HCT116 (cell line): ENCODE results near the gene CCDC107. TPM values are rescaled to one million over a fixed set of nuclear protein-coding genes. Genes with fewer than 3 reads are reported as not detected.
A peak's percentile ranks its signal among the peaks of the same experiment; 100 is the strongest.

Experiments used
- ATAC-seq: fragments of 200-7000 bp; cut with Tn5 transposase; 2 replicates; pipeline ENCODE4 v1.9.1; 2020; ENCODE audit warnings: mild to moderate bottlenecking, moderate library complexity
- BruUV-seq: library from RNA; stranded (reverse); fragments of 400-500 nt; replicated peaks from 2 replicates; lab custom pipeline; 2021; lab: Mats Ljungman, UMichigan
- CTCF ChIA-PET: fragments of 300-600 bp; sonication (Branson Sonifier 250); formaldehyde crosslinking; loops from one replicate; lab custom pipeline; 2021; ENCODE audit warnings: antibody characterized with exemption; lab: Charles Lee
- POLR2A ChIA-PET: fragments of 300-600, 350-600 bp; sonication (Branson Sonifier 250); formaldehyde crosslinking; loops from one replicate; lab custom pipeline; 2021; ENCODE audit warnings: antibody characterized with exemption; lab: Charles Lee
- RAD21 ChIA-PET, 2 experiments: fragments of 300-600 bp; sonication (Branson Sonifier 250); formaldehyde crosslinking; loops; one replicate each; lab custom pipeline; 2023; ENCODE audit warnings: low total read pairs in 2 of 2; ENCODE audit not compliant: uncharacterized antibody in 2 of 2, unreplicated experiment in 2 of 2, low non-redundant PET in 1 of 2; lab: Charles Lee
- DNase-seq: peaks from one replicate; pipeline ENCODE4 v3.0.0-alpha.2; 2010; ENCODE audit warnings: low read depth, low spot score
- H2AFZ ChIP-seq: fragments of 200-600 bp; shearing (Covaris generic), sonication (generic); 2 replicates; pipeline ENCODE4 v1.6.1; 2017; ENCODE audit warnings: low read depth, mixed run types, mixed read lengths, antibody characterized with exemption, low read length; ENCODE audit not compliant: poor library complexity, severe bottlenecking
- H3K27ac ChIP-seq: 2 replicates; pipeline ENCODE4 v1.5.1; 2012; ENCODE audit warnings: low read depth, low read length
- H3K27me3 ChIP-seq: fragments of 200-600 bp; sonication (generic); 2 replicates; pipeline ENCODE4 v1.6.1; 2016; ENCODE audit warnings: mixed run types, low read length, mixed read lengths; ENCODE audit not compliant: insufficient read depth
- H3K36me3 ChIP-seq, 2 experiments: fragments of 200-500 bp in 1 of 2; fragments of 200-600 bp in 1 of 2; sonication (Bioruptor generic) in 1 of 2; sonication (generic) in 1 of 2; 2 replicates each; pipeline versions ENCODE4 v1.5.1 to v1.6.1; 2014 to 2016; ENCODE audit warnings: low read length in 2 of 2, inconsistent platforms in 1 of 2, mixed read lengths in 1 of 2, mixed run types in 1 of 2; ENCODE audit not compliant: insufficient read depth in 2 of 2, control insufficient read depth in 1 of 2
- H3K4me1 ChIP-seq, 2 experiments: fragments of 200-600 bp in 1 of 2; sonication (generic) in 1 of 2; 2 replicates each; pipeline versions ENCODE4 v1.5.1 to v1.6.1; 2012 to 2017; ENCODE audit warnings: low read length in 2 of 2, inconsistent platforms in 1 of 2, mild to moderate bottlenecking in 1 of 2, mixed read lengths in 1 of 2, mixed run types in 1 of 2, moderate library complexity in 1 of 2; ENCODE audit not compliant: insufficient read depth in 2 of 2, control insufficient read depth in 1 of 2
- H3K4me2 ChIP-seq: fragments of 200-600 bp; sonication (generic); 2 replicates; pipeline ENCODE4 v1.6.1; 2017; ENCODE audit warnings: mixed run types, low read length, mixed read lengths
- H3K4me3 ChIP-seq, 2 experiments: fragments of 200-600 bp in 1 of 2; sonication (generic) in 1 of 2; replicated peaks in 1 of 2; 2 replicates each; pipeline ENCODE4 v1.5.1; 2011 to 2016; ENCODE audit warnings: low read length in 2 of 2, control low read depth in 1 of 2, low read depth in 1 of 2, mild to moderate bottlenecking in 1 of 2, mixed read lengths in 1 of 2, mixed run types in 1 of 2
- H3K79me2 ChIP-seq: fragments of 200-600 bp; sonication (generic); 2 replicates; pipeline ENCODE4 v1.6.1; 2017; ENCODE audit warnings: mild to moderate bottlenecking, mixed run types, low read length, moderate library complexity, mixed read lengths; ENCODE audit not compliant: insufficient read depth
- H3K9ac ChIP-seq: fragments of 200-600 bp; sonication (generic); 2 replicates; pipeline ENCODE4 v1.6.1; 2016; ENCODE audit warnings: low read length, mixed read lengths
- H3K9me2 ChIP-seq: fragments of 200-600 bp; sonication (generic), shearing (Covaris generic); 2 replicates; pipeline ENCODE4 v1.6.1; 2017; ENCODE audit warnings: mixed run types, mild to moderate bottlenecking, moderate library complexity; ENCODE audit not compliant: insufficient read depth
- H3K9me3 ChIP-seq, 2 experiments: fragments of 200-500 bp in 1 of 2; fragments of 200-600 bp in 1 of 2; sonication (Bioruptor generic) in 1 of 2; sonication (generic) in 1 of 2; 2 replicates each; pipeline ENCODE4 v1.6.1; 2014 to 2017; ENCODE audit warnings: low read length in 2 of 2, mixed read lengths in 2 of 2, inconsistent platforms in 1 of 2, low read depth in 1 of 2, mild to moderate bottlenecking in 1 of 2, mixed run types in 1 of 2, moderate library complexity in 1 of 2; ENCODE audit not compliant: control insufficient read depth in 1 of 2, insufficient read depth in 1 of 2
- H4K20me1 ChIP-seq: fragments of 200-600 bp; sonication (generic), shearing (Covaris generic); 2 replicates; pipeline ENCODE4 v1.6.1; 2017; ENCODE audit warnings: mixed run types, mild to moderate bottlenecking, moderate library complexity; ENCODE audit not compliant: insufficient read depth
- CEBPB ChIP-seq: IDR thresholded peaks from 2 replicates; pipeline ENCODE4 v1.6.1; 2012; ENCODE audit warnings: low read depth
- JUND ChIP-seq: IDR thresholded peaks from 2 replicates; pipeline ENCODE4 v1.6.1; 2012
- POLR2AphosphoS5 ChIP-seq: IDR thresholded peaks from 2 replicates; pipeline ENCODE4 v1.6.1; 2011; ENCODE audit warnings: mild to moderate bottlenecking, low read depth, low read length, moderate library complexity
- TCF7L2 ChIP-seq: IDR thresholded peaks from 2 replicates; pipeline ENCODE4 v1.7.0; 2011; ENCODE audit warnings: borderline replicate concordance, inconsistent platforms; ENCODE audit not compliant: insufficient read depth, insufficient read length; ENCODE audit errors: extremely low read depth
- intact Hi-C: fragments of 100-400 bp; cut with micrococcal nuclease; formaldehyde crosslinking; loops from 2 replicates; pipeline ENCODE4 v1.10.0; 2022
- total RNA-seq: library from RNA; stranded (reverse); gene quantifications from one replicate; pipeline ENCODE4 v1.2.1, GENCODE V29; 2021; ENCODE audit not compliant: unreplicated experiment
- TF ChIP-seq, protein P1 (sequence below), 3 experiments: fragments of 200-600 bp in 1 of 3; sonication (generic) in 1 of 3; IDR thresholded peaks in 2 of 3; conservative IDR thresholded peaks in 1 of 3; 2 replicates each; pipeline ENCODE4 v1.5.1; 2012 to 2017; ENCODE audit warnings: low read depth in 2 of 3, low read length in 2 of 3, antibody characterized with exemption in 1 of 3, borderline replicate concordance in 1 of 3, control low read depth in 1 of 3, mild to moderate bottlenecking in 1 of 3, mixed read lengths in 1 of 3, mixed run types in 1 of 3, moderate library complexity in 1 of 3; ENCODE audit not compliant: insufficient read depth in 1 of 3

The CCDC107 gene
- total RNA-seq, 1 experiment from 2014 or later: 11.1 TPM

DNA sequence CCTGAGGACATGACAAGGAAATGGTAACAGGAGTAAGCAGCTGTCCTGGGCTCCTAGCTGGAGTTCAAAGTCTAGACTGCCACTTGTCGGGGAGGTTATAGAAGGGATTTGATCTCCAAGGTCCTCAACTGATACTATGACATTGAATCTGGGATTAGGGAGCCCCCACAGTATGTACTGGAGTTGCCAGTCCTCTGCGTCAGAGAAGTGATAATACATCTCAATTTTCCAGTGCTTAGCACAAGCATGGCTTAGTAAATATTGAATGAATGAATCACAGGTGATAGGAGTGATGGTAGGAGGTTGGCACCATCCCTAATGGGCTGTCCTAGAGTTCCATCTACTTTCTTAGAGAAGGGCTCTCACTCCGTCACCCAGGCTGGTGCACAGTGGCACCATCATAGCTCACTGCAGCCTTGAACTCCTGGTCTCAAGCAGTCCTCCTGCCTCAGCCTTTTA is 37.9 kb downstream of the CCDC107 start:
- intact Hi-C loops: no loop called here
- ChIA-PET CTCF (interaction anchor here (1.0 to 3.7 kb wide), 20 partner anchors 8 to 185 kb away, joined by 3 to 33 read pairs (median 4); partner anchors contain the start of genes ARHGEF39, CCDC107, CREB3 and RMRP), POLR2A (interaction anchor here (0.9 to 1.6 kb wide), 4 partner anchors 13 to 37 kb away, joined by 3 to 6 read pairs (median 4); partner anchors contain the start of gene CREB3), RAD21 (interaction anchor here in 1 of 2 experiments (1.1 kb wide), 1 partner anchor 35 kb away, joined by 3 read pairs; no protein-coding TSS in a partner anchor)
- Histone ChIP-seq H3K27me3 (no peaks in the 10 kb centered on the region), H3K4me1 (peaks cover 5 to 11% of the 10 kb centered on the region in 2 experiments; a peak in 3 of 4 replicates), H4K20me1 (no peaks in the 10 kb centered on the region), H3K9me2 (no peaks in the 10 kb centered on the region), H3K9me3 (no peaks in the 10 kb centered on the region), H3K4me2 (no peak overlapping the region), H3K4me3 (no peak overlapping the region), H3K36me3 (peaks cover 31 to 46% of the 10 kb centered on the region in 2 experiments; a peak in 3 of 4 replicates), H3K79me2 (no peaks in the 10 kb centered on the region), H3K9ac (no peak overlapping the region), H2AFZ (no peak overlapping the region), H3K27ac (no peak overlapping the region)
- TF ChIP-seq CEBPB (no peak), JUND (no peak), TCF7L2 (no peak)
- BruUV-seq: no TSS peak
- ATAC-seq (no peak), DNase-seq (no peak)

DNA sequence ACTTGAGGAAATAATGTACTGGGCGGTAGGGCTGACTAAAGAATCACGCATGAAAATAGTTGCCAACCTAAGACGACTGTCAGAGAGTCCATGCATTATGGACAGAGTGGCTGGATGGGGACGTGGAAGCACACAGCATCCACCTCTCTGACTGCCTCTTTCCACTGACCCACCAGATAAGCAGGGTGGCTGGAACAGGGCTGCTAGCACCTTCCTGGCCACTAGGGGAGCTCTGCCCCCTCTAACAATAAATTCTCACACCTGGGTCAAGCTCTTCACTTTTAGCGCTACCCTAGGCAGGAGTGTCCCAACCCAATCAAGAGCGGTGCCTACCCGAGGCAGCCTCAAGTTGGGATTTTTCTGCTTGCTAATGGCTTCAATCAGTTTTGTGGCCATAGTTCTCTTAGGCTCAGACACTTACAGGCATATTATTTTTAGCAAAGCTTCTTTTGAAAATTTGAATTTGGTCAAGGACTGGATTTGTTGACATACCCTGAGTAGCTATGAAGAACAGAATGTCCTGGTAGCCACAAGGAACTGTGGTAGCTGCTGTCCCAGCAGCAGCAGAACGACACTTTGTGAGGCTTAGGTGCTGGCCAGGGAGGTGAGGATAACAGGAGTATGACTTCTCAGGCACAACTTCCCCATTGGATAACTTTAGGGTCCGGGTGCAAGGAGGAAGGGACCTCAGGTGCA is 38.6 kb downstream of the CCDC107 start:
- no TSS peak for BruUV-seq
- ChIA-PET RAD21 (interaction anchor here in 1 of 2 experiments (0.7 to 1.1 kb wide), 4 partner anchors 34 to 186 kb away, joined by 3 to 4 read pairs (median 3); partner anchors contain the start of genes CCDC107 and RMRP), CTCF (interaction anchor here (0.6 to 3.7 kb wide), 25 partner anchors 9 to 186 kb away, joined by 3 to 33 read pairs (median 4); partner anchors contain the start of genes ARHGEF39, CA9, CCDC107 and CREB3), POLR2A (interaction anchor here (0.9 to 1.6 kb wide), 5 partner anchors 8 to 37 kb away, joined by 3 to 6 read pairs (median 4); partner anchors contain the start of gene CREB3)
- DNase-seq (peak; percentile 37), ATAC-seq (peak; percentile 94)
- Histone ChIP-seq H3K4me3 (no peak overlapping the region), H3K79me2 (no peaks in the 10 kb centered on the region), H3K36me3 (peaks cover 36 to 52% of the 10 kb centered on the region in 2 experiments), H3K4me2 (no peak overlapping the region), H3K9me2 (no peaks in the 10 kb centered on the region), H3K4me1 (peaks cover under 1 to 4% of the 10 kb centered on the region in 2 experiments; a peak in 2 of 4 replicates), H3K9ac (no peak overlapping the region), H3K27ac (peak overlapping the region; percentile 2; the same call in 1 of the 2 replicates), H4K20me1 (no peaks in the 10 kb centered on the region), H3K27me3 (no peaks in the 10 kb centered on the region), H2AFZ (no peak overlapping the region), H3K9me3 (no peaks in the 10 kb centered on the region)
- intact Hi-C loops: no loop called here
- TF ChIP-seq JUND (no peak), POLR2AphosphoS5 (0 out of 2 replicates have a peak, but pooled peaks have one; percentile 23)
- TF ChIP-seq, protein P1, sequence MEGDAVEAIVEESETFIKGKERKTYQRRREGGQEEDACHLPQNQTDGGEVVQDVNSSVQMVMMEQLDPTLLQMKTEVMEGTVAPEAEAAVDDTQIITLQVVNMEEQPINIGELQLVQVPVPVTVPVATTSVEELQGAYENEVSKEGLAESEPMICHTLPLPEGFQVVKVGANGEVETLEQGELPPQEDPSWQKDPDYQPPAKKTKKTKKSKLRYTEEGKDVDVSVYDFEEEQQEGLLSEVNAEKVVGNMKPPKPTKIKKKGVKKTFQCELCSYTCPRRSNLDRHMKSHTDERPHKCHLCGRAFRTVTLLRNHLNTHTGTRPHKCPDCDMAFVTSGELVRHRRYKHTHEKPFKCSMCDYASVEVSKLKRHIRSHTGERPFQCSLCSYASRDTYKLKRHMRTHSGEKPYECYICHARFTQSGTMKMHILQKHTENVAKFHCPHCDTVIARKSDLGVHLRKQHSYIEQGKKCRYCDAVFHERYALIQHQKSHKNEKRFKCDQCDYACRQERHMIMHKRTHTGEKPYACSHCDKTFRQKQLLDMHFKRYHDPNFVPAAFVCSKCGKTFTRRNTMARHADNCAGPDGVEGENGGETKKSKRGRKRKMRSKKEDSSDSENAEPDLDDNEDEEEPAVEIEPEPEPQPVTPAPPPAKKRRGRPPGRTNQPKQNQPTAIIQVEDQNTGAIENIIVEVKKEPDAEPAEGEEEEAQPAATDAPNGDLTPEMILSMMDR (IDR thresholded peaks at IDR 0.05 in 2 of 3, conservative IDR thresholded peaks at IDR 0.05 in 1 of 3; ENCODE audit: borderline replicate concordance in 1 of 3, insufficient read depth in 1 of 3, low read depth in 2 of 3, low read length in 2 of 3): peak in 2 of 3 experiments; percentile 96 to 97; a peak in 4 of 6 replicates
